CD4-positive, CD25-positive, alpha-beta regulatory T cell (primary cell): Measurements from ENCODE around the gene CD160. TPM values are rescaled to one million over a fixed set of nuclear protein-coding genes. Genes with fewer than 3 reads are reported as not detected.
"Not testable (repeated sequence)": the region's sequence is repeated elsewhere in the genome, so short reads cannot be mapped to it uniquely, and the experiment has no call there.

Source experiments
- ATAC-seq, 2 donors: fragments of 150-1000 bp; cut with Tn5 transposase; one replicate each; pipeline ENCODE4 v1.10.0; 2021; ENCODE audit warnings: low read depth in 2 of 2, moderate number of reproducible peaks in 2 of 2, moderate library complexity in 1 of 2
- DNase-seq, 3 donors: peaks; one replicate each; pipeline versions ENCODE4 v3.0.0 to v3.0.0-alpha.2; 2012 to 2022; ENCODE audit warnings: mixed read lengths in 1 of 3
- H3K27ac ChIP-seq: one replicate; pipeline ENCODE4 v1.7.0; 2013; ENCODE audit warnings: mild to moderate bottlenecking, low read length; ENCODE audit not compliant: insufficient read depth, poor library complexity, severe bottlenecking
- H3K27me3 ChIP-seq: one replicate; pipeline ENCODE4 v1.7.0; 2013; ENCODE audit warnings: low read length; ENCODE audit not compliant: control insufficient read depth, insufficient read depth
- H3K36me3 ChIP-seq: one replicate; pipeline ENCODE4 v1.7.0; 2013; ENCODE audit warnings: mild to moderate bottlenecking, low read length, moderate library complexity; ENCODE audit not compliant: control insufficient read depth, insufficient read depth
- H3K4me1 ChIP-seq: 2 replicates; pipeline ENCODE4 v1.7.0; 2013; ENCODE audit warnings: mild to moderate bottlenecking, low read length; ENCODE audit not compliant: insufficient read depth, control insufficient read depth, poor library complexity, severe bottlenecking
- H3K4me3 ChIP-seq: one replicate; pipeline ENCODE4 v1.7.0; 2013; ENCODE audit warnings: low read depth, mild to moderate bottlenecking, low read length, moderate library complexity
- H3K9me3 ChIP-seq, 2 experiments: 1 replicate in 1 of 2; 2 replicates in 1 of 2; pipeline ENCODE4 v1.7.0; 2013; ENCODE audit warnings: low read length in 2 of 2, mild to moderate bottlenecking in 1 of 2, moderate library complexity in 1 of 2; ENCODE audit not compliant: control insufficient read depth in 2 of 2
- H3K27ac Mint-ChIP-seq, 3 donors: one replicate each; pipeline ENCODE4 v1.8.0; 2020 to 2022; ENCODE audit warnings: mild to moderate bottlenecking in 3 of 3, mixed read lengths in 3 of 3, moderate library complexity in 2 of 3
- H3K27me3 Mint-ChIP-seq: one replicate; pipeline ENCODE4 v1.8.0; 2022; ENCODE audit warnings: mild to moderate bottlenecking, mixed read lengths
- H3K36me3 Mint-ChIP-seq: one replicate; pipeline ENCODE4 v1.8.0; 2020; ENCODE audit warnings: mixed read lengths
- H3K4me1 Mint-ChIP-seq, 4 donors: one replicate each; pipeline ENCODE4 v1.8.0; 2020 to 2022; ENCODE audit warnings: mixed read lengths in 4 of 4, mild to moderate bottlenecking in 1 of 4
- H3K4me3 Mint-ChIP-seq, 4 donors: one replicate each; pipeline ENCODE4 v1.8.0; 2020 to 2022; ENCODE audit warnings: mild to moderate bottlenecking in 4 of 4, mixed read lengths in 4 of 4, moderate library complexity in 3 of 4
- H3K9me3 Mint-ChIP-seq, 7 donors: one replicate each; pipeline ENCODE4 v1.8.0; 2020 to 2022; ENCODE audit warnings: mixed read lengths in 7 of 7, mild to moderate bottlenecking in 3 of 7, moderate library complexity in 2 of 7
- polyA plus RNA-seq, 4 donors: library from polyadenylated mRNA; unstranded; fragments of 300-500 nt; fragmentation: Illumina TruSeq; gene quantifications; one replicate each; pipeline ENCODE4 v1.2.3, GENCODE V29; 2021
- total RNA-seq: library from RNA; stranded (reverse); gene quantifications from one replicate; pipeline ENCODE4 v1.2.3, GENCODE V29; 2022

CD160 gene
- total and polyA plus RNA-seq, 5 donors from 2014 or later = 0.19 to 0.28 (median 0.21) TPM; not detected in 2

DNA sequence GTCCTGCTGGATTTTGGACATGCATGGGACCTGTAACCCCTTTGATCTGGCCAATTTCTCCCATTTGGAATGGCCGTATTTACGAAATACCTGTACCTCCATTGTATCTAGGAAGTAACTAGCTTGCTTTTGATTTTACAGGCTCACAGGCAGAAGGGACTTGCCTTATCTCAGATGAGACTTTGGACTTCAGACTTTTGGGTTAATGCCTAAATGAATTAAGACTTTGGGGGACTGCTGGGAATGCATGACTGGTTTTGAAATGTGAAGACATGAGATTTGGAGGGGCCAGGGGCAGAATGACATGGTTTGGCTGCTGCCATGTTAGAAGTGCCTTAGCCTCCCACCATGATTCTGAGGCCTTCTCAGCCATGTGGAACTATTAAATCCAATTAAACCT is 42.7 kb downstream of the CD160 start:
- H3K4me3 Mint-ChIP-seq = not testable (repeated sequence)

DNA sequence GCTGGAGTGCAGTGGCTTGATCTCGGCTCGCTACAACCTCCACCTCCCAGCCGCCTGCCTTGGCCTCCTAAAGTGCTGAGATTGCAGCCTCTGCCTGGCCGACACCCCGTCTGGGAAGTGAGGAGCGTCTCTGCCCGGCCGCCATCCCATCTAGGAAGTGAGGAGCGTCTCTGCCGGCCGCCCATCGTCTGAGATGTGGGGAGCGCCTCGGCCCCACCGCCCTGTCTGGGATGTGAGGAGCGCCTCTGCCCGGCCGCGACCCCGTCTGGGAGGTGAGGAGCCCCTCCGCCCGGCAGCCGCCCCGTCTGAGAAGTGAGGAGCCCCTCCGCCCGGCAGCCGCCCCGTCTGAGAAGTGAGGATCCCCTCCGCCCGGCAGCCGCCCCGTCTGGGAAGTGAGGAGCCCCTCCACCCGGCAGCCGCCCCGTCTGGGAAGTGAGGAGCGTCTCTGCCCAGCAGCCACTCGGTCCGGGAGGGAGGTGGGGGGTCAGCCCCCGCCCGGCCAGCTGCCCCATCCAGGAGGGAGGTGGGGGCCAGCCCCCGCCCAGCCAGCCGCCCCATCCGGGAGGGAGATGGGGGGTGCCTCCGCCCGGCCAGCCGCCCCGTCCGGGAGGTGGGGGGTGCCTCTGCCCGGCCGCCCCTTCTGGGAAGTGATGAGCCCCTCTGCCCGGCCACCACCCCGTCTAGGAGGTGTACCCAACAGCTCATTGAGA is 45.1 kb downstream of the CD160 start:
- H3K4me3 Mint-ChIP-seq, H3K4me3 ChIP-seq, H3K27me3 ChIP-seq, H3K4me1 ChIP-seq, H3K9me3 ChIP-seq, DNase-seq, H3K27ac ChIP-seq, ATAC-seq, H3K27ac Mint-ChIP-seq, H3K27me3 Mint-ChIP-seq, H3K9me3 Mint-ChIP-seq: not testable (repeated sequence)
- peaks cover 19% of the 10 kb centered on the region for H3K36me3 ChIP-seq
- H3K4me1 Mint-ChIP-seq = peaks cover 0 to 10% (median 3%) of the 10 kb centered on the region in 4 donors
- peaks cover 22% of the 10 kb centered on the region for H3K36me3 Mint-ChIP-seq

More for the DNA sequence above, 42.7 kb downstream of the CD160 start:
- Mint-ChIP-seq H3K4me1 (peaks cover 0 to 10% (median 3%) of the 10 kb centered on the region in 4 donors), H3K36me3 (peaks cover 29% of the 10 kb centered on the region)
- not testable (repeated sequence) for H3K27me3 Mint-ChIP-seq, H3K27me3 ChIP-seq, ATAC-seq, H3K4me1 ChIP-seq, H3K9me3 Mint-ChIP-seq, H3K9me3 ChIP-seq, DNase-seq, H3K4me3 ChIP-seq, H3K27ac ChIP-seq, H3K27ac Mint-ChIP-seq
- H3K36me3 ChIP-seq = peaks cover 22% of the 10 kb centered on the region

DNA sequence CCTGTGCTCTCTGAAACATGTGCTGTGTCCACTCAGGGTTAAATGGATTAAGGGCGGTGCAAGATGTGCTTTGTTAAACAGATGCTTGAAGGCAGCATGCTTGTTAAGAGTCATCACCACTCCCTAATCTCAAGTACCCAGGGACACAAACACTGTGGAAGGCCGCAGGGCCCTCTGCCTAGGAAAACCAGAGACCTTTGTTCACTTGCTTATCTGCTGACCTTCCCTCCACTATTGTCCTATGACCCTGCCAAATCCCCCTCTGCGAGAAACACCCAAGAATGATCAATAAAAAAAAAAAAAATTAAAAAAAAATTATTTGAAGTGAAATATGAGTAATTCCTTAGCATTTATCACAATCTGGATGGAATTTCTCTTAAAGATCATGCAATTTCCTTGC is 45.8 kb downstream of the CD160 start:
- H3K4me3 Mint-ChIP-seq, H3K9me3 ChIP-seq, H3K27me3 Mint-ChIP-seq, DNase-seq, H3K27ac ChIP-seq, ATAC-seq, H3K4me3 ChIP-seq, H3K4me1 Mint-ChIP-seq, H3K9me3 Mint-ChIP-seq, H3K27me3 ChIP-seq, H3K4me1 ChIP-seq, H3K27ac Mint-ChIP-seq: not testable (repeated sequence)
- H3K36me3 Mint-ChIP-seq = peaks cover 16% of the 10 kb centered on the region
- H3K36me3 ChIP-seq = peaks cover 23% of the 10 kb centered on the region

DNA sequence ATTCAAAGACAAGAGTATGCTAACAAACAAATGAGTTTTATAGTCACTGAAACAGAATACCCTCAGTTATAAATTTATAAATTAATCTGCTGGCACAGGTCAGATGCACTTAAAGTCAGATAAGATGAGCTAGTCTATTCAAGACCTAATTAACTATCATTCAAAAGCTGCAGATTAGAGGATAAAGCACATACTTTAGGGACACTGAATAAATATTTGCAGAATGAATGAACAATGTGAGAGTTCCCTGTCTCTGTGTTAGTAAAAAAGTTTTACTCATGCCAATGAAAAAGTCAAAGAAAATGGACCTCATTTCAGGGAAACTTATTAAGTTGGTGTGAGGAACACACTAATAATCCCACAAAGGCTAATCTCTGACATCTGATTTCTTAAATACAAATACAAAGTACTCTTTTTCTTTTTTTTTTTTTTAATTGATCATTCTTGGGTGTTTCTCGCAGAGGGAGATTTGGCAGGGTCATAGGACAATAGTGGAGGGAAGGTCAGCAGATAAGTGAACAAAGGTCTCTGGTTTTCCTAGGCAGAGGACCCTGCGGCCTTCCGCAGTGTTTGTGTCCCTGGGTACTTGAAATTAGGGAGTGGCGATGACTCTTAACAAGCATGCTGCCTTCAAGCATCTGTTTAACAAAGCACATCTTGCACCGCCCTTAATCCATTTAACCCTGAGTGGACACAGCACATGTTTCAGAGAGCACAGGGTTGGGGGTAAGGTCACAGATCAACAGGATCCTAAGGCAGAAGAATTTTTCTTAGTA is 46.5 kb downstream of the CD160 start:
- not testable (repeated sequence) for H3K4me3 ChIP-seq, H3K9me3 ChIP-seq, H3K27me3 Mint-ChIP-seq, DNase-seq, H3K27ac ChIP-seq, H3K27ac Mint-ChIP-seq, ATAC-seq, H3K4me3 Mint-ChIP-seq, H3K4me1 ChIP-seq, H3K27me3 ChIP-seq, H3K9me3 Mint-ChIP-seq, H3K4me1 Mint-ChIP-seq
- H3K36me3 Mint-ChIP-seq = peaks cover 12% of the 10 kb centered on the region
- peaks cover 29% of the 10 kb centered on the region for H3K36me3 ChIP-seq

DNA sequence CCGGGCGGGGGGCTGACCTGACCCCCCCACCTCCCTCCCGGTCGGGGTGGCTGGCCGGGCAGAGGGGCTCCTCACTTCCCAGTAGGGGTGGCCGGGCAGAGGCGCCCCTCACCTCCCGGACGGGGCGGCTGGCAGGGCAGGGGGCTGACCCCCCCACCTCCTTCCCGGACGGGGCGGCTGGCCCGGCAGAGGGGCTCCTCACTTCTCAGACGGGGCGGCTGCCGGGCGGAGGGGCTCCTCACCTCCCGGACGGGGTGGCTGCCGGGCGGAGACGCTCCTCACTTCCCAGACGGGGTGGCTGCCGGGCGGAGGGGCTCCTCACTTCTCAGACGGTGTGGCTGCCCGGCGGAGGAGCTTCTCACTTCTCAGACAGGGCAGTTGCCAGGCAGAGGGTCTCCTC is 47.6 kb downstream of the CD160 start:
- not testable (repeated sequence) for H3K27ac ChIP-seq, H3K9me3 Mint-ChIP-seq, H3K9me3 ChIP-seq, H3K4me3 Mint-ChIP-seq, H3K4me3 ChIP-seq, H3K27me3 ChIP-seq, ATAC-seq, H3K27me3 Mint-ChIP-seq, H3K4me1 ChIP-seq, DNase-seq, H3K27ac Mint-ChIP-seq
- peaks cover 30% of the 10 kb centered on the region for H3K36me3 ChIP-seq
- H3K36me3 Mint-ChIP-seq = peaks cover 19% of the 10 kb centered on the region
- H3K4me1 Mint-ChIP-seq = peaks cover 0 to 13% (median 3%) of the 10 kb centered on the region in 4 donors

DNA sequence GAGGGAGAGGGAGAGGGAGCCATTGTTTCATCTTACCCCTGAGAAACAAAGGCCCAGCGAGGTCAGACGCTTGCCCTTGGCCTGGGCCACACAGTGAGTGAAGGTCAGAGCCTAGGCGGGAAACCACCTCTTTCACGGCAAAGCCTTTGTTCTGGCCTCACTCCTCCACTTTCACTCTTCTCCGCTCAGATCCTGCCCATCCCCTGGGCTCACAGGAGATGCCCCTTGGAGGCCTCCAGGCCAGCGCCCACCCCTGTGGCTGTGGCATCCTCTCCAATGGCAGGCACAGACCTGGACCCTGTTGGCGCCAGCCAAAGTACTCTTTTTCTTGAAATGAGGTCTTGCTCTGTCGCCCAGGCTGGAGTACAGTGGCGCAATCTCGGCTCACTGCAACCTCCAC is 48.7 kb downstream of the CD160 start:
- H3K9me3 ChIP-seq, DNase-seq, H3K27me3 ChIP-seq, H3K27ac ChIP-seq, H3K27ac Mint-ChIP-seq, H3K4me3 Mint-ChIP-seq, H3K4me3 ChIP-seq, H3K9me3 Mint-ChIP-seq, H3K4me1 ChIP-seq, ATAC-seq, H3K27me3 Mint-ChIP-seq: not testable (repeated sequence)
- H3K36me3 ChIP-seq = peaks cover 30% of the 10 kb centered on the region
- H3K4me1 Mint-ChIP-seq = peaks cover 0 to 13% (median 5%) of the 10 kb centered on the region in 4 donors
- peaks cover 12% of the 10 kb centered on the region for H3K36me3 Mint-ChIP-seq

DNA sequence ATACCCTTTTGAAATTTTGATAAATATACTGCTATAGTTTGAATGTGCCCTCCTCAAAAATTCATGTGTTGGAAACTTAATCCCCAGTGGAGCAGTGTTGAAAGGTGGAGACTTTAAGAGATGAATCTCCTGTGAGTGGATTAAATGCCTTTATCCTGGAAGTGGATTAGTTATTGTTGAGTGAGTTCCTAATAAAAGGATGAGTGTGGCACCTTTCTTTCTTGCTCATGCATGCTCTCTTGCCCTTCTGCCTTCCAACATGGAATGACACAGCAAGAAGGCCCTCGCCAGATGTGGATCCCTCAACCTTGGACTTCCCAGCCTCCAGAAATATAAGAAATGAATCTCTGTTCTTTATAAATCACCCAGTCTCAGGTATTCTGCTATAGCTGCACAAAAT is 51.8 kb downstream of the CD160 start:
- Mint-ChIP-seq H3K27ac (no peak overlapping the region), H3K36me3 (peaks cover 17% of the 10 kb centered on the region), H3K9me3 (no peaks in the 10 kb centered on the region), H3K4me3 (no peak overlapping the region), H3K4me1 (peaks cover 8 to 22% (median 20%) of the 10 kb centered on the region in 4 donors), H3K27me3 (no peaks in the 10 kb centered on the region)
- DNase-seq = no peak
- no peak for ATAC-seq
- peaks cover 30% of the 10 kb centered on the region for H3K36me3 ChIP-seq
- H3K9me3 ChIP-seq = no peaks in the 10 kb centered on the region
- no peak overlapping the region for H3K4me3 ChIP-seq
- H3K4me1 ChIP-seq = no peaks in the 10 kb centered on the region
- no peaks in the 10 kb centered on the region for H3K27me3 ChIP-seq
- H3K27ac ChIP-seq = no peak overlapping the region
